Ishikawa (cell line): ENCODE measurements around the gene GRHL1.

Source experiments
- CEBPB ChIP-seq: IDR thresholded peaks from 2 replicates; pipeline ENCODE4 v1.6.1; 2012
- CREB1 ChIP-seq: IDR thresholded peaks from 2 replicates; pipeline ENCODE4 v1.6.1; 2012; ENCODE audit warnings: low read depth
- EGR1 ChIP-seq: IDR thresholded peaks from 2 replicates; pipeline ENCODE4 v1.6.1; 2012
- EP300 ChIP-seq: IDR thresholded peaks from 2 replicates; pipeline ENCODE4 v1.6.1; 2012; ENCODE audit warnings: borderline replicate concordance
- FOXM1 ChIP-seq: IDR thresholded peaks from 2 replicates; pipeline ENCODE4 v1.6.1; 2012; ENCODE audit warnings: low read depth, borderline replicate concordance
- MAX ChIP-seq: IDR thresholded peaks from 2 replicates; pipeline ENCODE4 v1.6.1; 2012
- NFIC ChIP-seq: IDR thresholded peaks from 2 replicates; pipeline ENCODE4 v1.6.1; 2012
- RAD21 ChIP-seq: IDR thresholded peaks from 2 replicates; pipeline ENCODE4 v1.6.1; 2012; ENCODE audit warnings: low read depth
- REST ChIP-seq: IDR thresholded peaks from 2 replicates; pipeline ENCODE4 v1.6.1; 2012; ENCODE audit warnings: low read depth, mild to moderate bottlenecking
- TAF1 ChIP-seq: IDR thresholded peaks from 2 replicates; pipeline ENCODE4 v1.6.1; 2012; ENCODE audit warnings: low read depth, mild to moderate bottlenecking
- TCF12 ChIP-seq: IDR thresholded peaks from 2 replicates; pipeline ENCODE4 v1.6.1; 2012; ENCODE audit warnings: low read depth
- TEAD4 ChIP-seq: IDR thresholded peaks from 2 replicates; pipeline ENCODE4 v1.6.1; 2012
- USF1 ChIP-seq: IDR thresholded peaks from 2 replicates; pipeline ENCODE4 v1.6.1; 2012
- YY1 ChIP-seq: IDR thresholded peaks from 2 replicates; pipeline ENCODE4 v1.6.1; 2012; ENCODE audit warnings: low read depth
- ZBTB7A ChIP-seq: IDR thresholded peaks from 2 replicates; pipeline ENCODE4 v1.6.1; 2012; ENCODE audit warnings: low read depth

Gene GRHL1

GRCh38 chr2:10019602-10020400 is 68.3 kb downstream of the GRHL1 start:
- TF ChIP-seq FOXM1, result no peak
- TF ChIP-seq MAX, result no peak
- no peak for TF ChIP-seq ZBTB7A
- no peak for TF ChIP-seq USF1
- TF ChIP-seq TEAD4, result no peak
- no peak for TF ChIP-seq TCF12
- TF ChIP-seq CEBPB, result no peak
- TF ChIP-seq EGR1, result no peak
- TF ChIP-seq REST, result no peak
- TF ChIP-seq RAD21, result no peak
- TF ChIP-seq CREB1, result no peak
- TF ChIP-seq EP300, result no peak
- TF ChIP-seq YY1, result no peak
- TF ChIP-seq TAF1, result no peak
- TF ChIP-seq NFIC, result no peak

GRCh38 chr2:10022041-10022421 is 70.5 kb downstream of the GRHL1 start:
- TF ChIP-seq FOXM1, result no peak
- TF ChIP-seq EP300, result no peak
- no peak for TF ChIP-seq TCF12
- TF ChIP-seq NFIC, result no peak
- TF ChIP-seq MAX, result no peak
- no peak for TF ChIP-seq CREB1

- no peak for TF ChIP-seq CEBPB
- TF ChIP-seq RAD21, result no peak
- TF ChIP-seq NFIC, result no peak
- no peak for TF ChIP-seq TCF12
- TF ChIP-seq REST, result no peak
- no peak for TF ChIP-seq ZBTB7A
- no peak for TF ChIP-seq TEAD4
- no peak for TF ChIP-seq FOXM1
Observed at GRCh38 chr2:10022445-10022844, 71.0 kb downstream of the GRHL1 start.

- no peak for TF ChIP-seq TEAD4
- TF ChIP-seq EP300, result no peak
- no peak for TF ChIP-seq ZBTB7A
- no peak for TF ChIP-seq EGR1
- TF ChIP-seq TAF1, result no peak
- no peak for TF ChIP-seq USF1
- TF ChIP-seq MAX, result no peak
- no peak for TF ChIP-seq NFIC
- TF ChIP-seq FOXM1, result no peak
- no peak for TF ChIP-seq REST
Observed at GRCh38 chr2:10022966-10023662, 71.6 kb downstream of the GRHL1 start.
